Liver (tissue), 9 donors: ENCODE results near the gene MYO7A. TPM values are rescaled to one million over a fixed set of nuclear protein-coding genes. Genes with fewer than 3 reads are reported as not detected.

Source experiments
- DNase-seq: peaks from one replicate; pipeline ENCODE4 v3.0.0-alpha.2; 2017; ENCODE audit warnings: low spot score
- H3K27ac ChIP-seq, 2 donors: one replicate each; pipeline ENCODE4 v1.7.0; 2013; ENCODE audit warnings: inconsistent platforms in 2 of 2, low read length in 2 of 2, control low read depth in 1 of 2, low read depth in 1 of 2, mild to moderate bottlenecking in 1 of 2
- H3K27me3 ChIP-seq, 4 donors: one replicate each; pipeline versions ENCODE4 v1.6.1 to v1.7.0; 2013; ENCODE audit warnings: low read length in 3 of 4, inconsistent platforms in 1 of 4, mild to moderate bottlenecking in 1 of 4, moderate library complexity in 1 of 4; ENCODE audit not compliant: control insufficient read depth in 4 of 4, insufficient read depth in 4 of 4
- H3K36me3 ChIP-seq, 4 donors: one replicate each; pipeline versions ENCODE4 v1.6.1 to v1.7.0; 2013; ENCODE audit warnings: low read length in 3 of 4, mild to moderate bottlenecking in 3 of 4, low read depth in 1 of 4, moderate library complexity in 1 of 4; ENCODE audit not compliant: control insufficient read depth in 4 of 4, insufficient read depth in 3 of 4
- H3K4me1 ChIP-seq, 4 donors: one replicate each; pipeline versions ENCODE4 v1.6.1 to v1.7.0; 2013; ENCODE audit warnings: low read length in 3 of 4, mild to moderate bottlenecking in 3 of 4, moderate library complexity in 1 of 4; ENCODE audit not compliant: control insufficient read depth in 4 of 4, insufficient read depth in 4 of 4
- H3K4me3 ChIP-seq, 3 donors: one replicate each; pipeline versions ENCODE4 v1.6.1 to v1.7.0; 2013; ENCODE audit warnings: low read length in 3 of 3, control low read depth in 1 of 3, low read depth in 1 of 3, mild to moderate bottlenecking in 1 of 3
- H3K9ac ChIP-seq, 2 donors: one replicate each; pipeline ENCODE4 v1.7.0; 2013; ENCODE audit warnings: low read length in 2 of 2, mild to moderate bottlenecking in 2 of 2, moderate library complexity in 2 of 2, control low read depth in 1 of 2, low read depth in 1 of 2
- H3K9me3 ChIP-seq, 4 donors: one replicate each; pipeline versions ENCODE4 v1.6.1 to v1.7.0; 2013; ENCODE audit warnings: low read length in 3 of 4; ENCODE audit not compliant: control insufficient read depth in 4 of 4
- CTCF ChIP-seq: fragments of 150-350 bp; IDR thresholded peaks from 2 replicates; pipeline ENCODE4 v1.5.1; 2017; ENCODE audit warnings: improper control_type of control experiment, low read depth, low read length; ENCODE audit not compliant: missing input control
- EGR1 ChIP-seq, 2 donors: IDR thresholded peaks; 2 replicates each; pipeline ENCODE4 v1.6.1; 2016 to 2018; ENCODE audit warnings: antibody characterized with exemption in 2 of 2, low read depth in 2 of 2
- FOXA1 ChIP-seq: IDR thresholded peaks from 2 replicates; pipeline ENCODE4 v1.6.1; 2016; ENCODE audit warnings: antibody characterized with exemption
- FOXA2 ChIP-seq: IDR thresholded peaks from 2 replicates; pipeline ENCODE4 v1.6.1; 2016; ENCODE audit warnings: antibody characterized with exemption
- GABPA ChIP-seq, 2 donors: IDR thresholded peaks in 1 of 2; conservative IDR thresholded peaks in 1 of 2; 2 replicates each; pipeline ENCODE4 v1.6.1; 2016; ENCODE audit warnings: antibody characterized with exemption in 2 of 2, mild to moderate bottlenecking in 1 of 2, moderate library complexity in 1 of 2
- HNF4G ChIP-seq: IDR thresholded peaks from 2 replicates; pipeline ENCODE4 v1.6.1; 2016; ENCODE audit warnings: antibody characterized with exemption
- JUND ChIP-seq, 2 donors: IDR thresholded peaks; 2 replicates each; pipeline ENCODE4 v1.6.1; 2016; ENCODE audit warnings: antibody characterized with exemption in 2 of 2
- RAD21 ChIP-seq, 2 donors: IDR thresholded peaks; 2 replicates each; pipeline ENCODE4 v1.6.1; 2016; ENCODE audit warnings: antibody characterized with exemption in 2 of 2, mild to moderate bottlenecking in 2 of 2
- RXRA ChIP-seq, 2 donors: IDR thresholded peaks; 2 replicates each; pipeline ENCODE4 v1.6.1; 2017 to 2018; ENCODE audit warnings: antibody characterized with exemption in 2 of 2, mild to moderate bottlenecking in 1 of 2
- SP1 ChIP-seq: IDR thresholded peaks from 2 replicates; pipeline ENCODE4 v1.6.1; 2018; ENCODE audit warnings: antibody characterized with exemption, mild to moderate bottlenecking
- WGBS: extraction: QIAGEN DNeasy Blood & Tissue Kit; methylation state at CpG from one replicate; pipeline ENCODE4 v1.1.7; 2013; 5-methylcytosine and 5-hydroxymethylcytosine counted together
- polyA plus RNA-seq, 2 donors: library from polyadenylated mRNA; stranded (reverse) in 1 of 2; unstranded in 1 of 2; fragments of 200-250 nt in 1 of 2; fragments of >200 nt in 1 of 2; fragmentation: Nextera tagmentation in 1 of 2; extraction: Ambion mirVana in 1 of 2; gene quantifications; one replicate each; pipeline versions ENCODE4 v1.2.1 to v1.2.3, GENCODE V29; 2013 to 2015
- total RNA-seq, 2 donors: library from RNA; depleted of rRNA; stranded (reverse); fragments of >200 nt; gene quantifications; one replicate each; pipeline ENCODE4 v1.2.3, GENCODE V29; 2014
- TF ChIP-seq, protein P1 (sequence below): IDR thresholded peaks from 2 replicates; pipeline ENCODE4 v1.6.1; 2016; ENCODE audit warnings: antibody characterized with exemption
- TF ChIP-seq, protein P2 (sequence below): IDR thresholded peaks from 2 replicates; pipeline ENCODE4 v1.6.1; 2016; ENCODE audit warnings: antibody characterized with exemption
- TF ChIP-seq, protein P3 (sequence below): IDR thresholded peaks from 2 replicates; pipeline ENCODE4 v1.6.1; 2016; ENCODE audit warnings: antibody characterized with exemption, mild to moderate bottlenecking
- donor health status: healthy.
- donor health status: healthy.
- donor health status: healthy.
- donor health status: healthy.
- donor health status: healthy.

Gene MYO7A
- total and polyA plus RNA-seq, 4 donors, result 7.3 to 33.6 (median 11.3) TPM

DNA sequence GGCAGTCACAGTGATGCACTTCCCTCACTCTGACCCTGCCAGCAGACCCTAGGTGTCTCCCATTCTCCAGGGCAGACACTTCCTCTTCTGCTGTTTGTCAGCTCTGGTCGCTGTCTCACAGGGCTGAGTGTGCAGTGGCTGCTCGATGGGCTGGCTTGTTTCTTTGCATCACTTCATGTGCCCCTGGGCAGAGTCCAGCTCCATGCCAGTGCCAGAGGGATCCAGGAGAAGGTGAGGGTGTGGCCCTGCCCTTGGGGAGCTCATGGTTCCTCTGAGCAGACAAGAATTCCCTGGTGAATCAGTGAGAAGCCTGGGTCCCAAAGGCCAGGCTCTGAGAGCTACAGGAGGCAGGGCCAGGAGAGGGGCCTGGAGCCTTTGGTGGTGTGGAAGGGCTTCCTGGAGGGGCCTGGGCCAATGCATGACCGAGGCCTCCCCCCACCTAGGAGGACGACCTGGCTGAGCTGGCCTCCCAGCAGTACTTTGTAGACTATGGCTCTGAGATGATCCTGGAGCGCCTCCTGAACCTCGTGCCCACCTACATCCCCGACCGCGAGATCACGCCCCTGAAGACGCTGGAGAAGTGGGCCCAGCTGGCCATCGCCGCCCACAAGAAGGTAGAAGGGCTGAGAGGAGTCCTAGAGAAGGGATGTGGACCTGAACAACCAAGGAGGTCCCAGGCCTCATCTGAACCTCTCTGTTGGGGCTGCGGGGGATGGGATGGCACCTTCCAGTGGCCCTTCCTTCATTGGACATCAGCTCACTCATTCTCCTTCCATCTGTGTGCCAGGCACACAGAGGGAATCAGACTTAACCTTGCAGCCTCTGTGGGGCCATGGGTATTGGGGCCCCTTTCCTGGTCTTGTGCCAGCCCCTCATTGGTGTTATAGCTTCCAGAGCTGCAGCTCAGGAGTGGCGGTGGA is 66.1 kb downstream of the MYO7A start:
- Histone ChIP-seq H3K36me3 (peaks cover 0 to 34% (median 16%) of the 10 kb centered on the region in 4 donors), H3K9me3 (no peaks in the 10 kb centered on the region), H3K4me1 (no peaks in the 10 kb centered on the region), H3K9ac (no peak overlapping the region), H3K27ac (no peak overlapping the region), H3K4me3 (no peak overlapping the region), H3K27me3 (no peaks in the 10 kb centered on the region)
- TF ChIP-seq EGR1 (IDR thresholded peaks at IDR 0.05; ENCODE audit: low read depth in 2 of 2), result no peak
- no peak for TF ChIP-seq HNF4G
- no peak for TF ChIP-seq JUND (IDR thresholded peaks at IDR 0.05)
- no peak for TF ChIP-seq RXRA (IDR thresholded peaks at IDR 0.05)
- no peak for TF ChIP-seq FOXA2
- TF ChIP-seq, protein P1, sequence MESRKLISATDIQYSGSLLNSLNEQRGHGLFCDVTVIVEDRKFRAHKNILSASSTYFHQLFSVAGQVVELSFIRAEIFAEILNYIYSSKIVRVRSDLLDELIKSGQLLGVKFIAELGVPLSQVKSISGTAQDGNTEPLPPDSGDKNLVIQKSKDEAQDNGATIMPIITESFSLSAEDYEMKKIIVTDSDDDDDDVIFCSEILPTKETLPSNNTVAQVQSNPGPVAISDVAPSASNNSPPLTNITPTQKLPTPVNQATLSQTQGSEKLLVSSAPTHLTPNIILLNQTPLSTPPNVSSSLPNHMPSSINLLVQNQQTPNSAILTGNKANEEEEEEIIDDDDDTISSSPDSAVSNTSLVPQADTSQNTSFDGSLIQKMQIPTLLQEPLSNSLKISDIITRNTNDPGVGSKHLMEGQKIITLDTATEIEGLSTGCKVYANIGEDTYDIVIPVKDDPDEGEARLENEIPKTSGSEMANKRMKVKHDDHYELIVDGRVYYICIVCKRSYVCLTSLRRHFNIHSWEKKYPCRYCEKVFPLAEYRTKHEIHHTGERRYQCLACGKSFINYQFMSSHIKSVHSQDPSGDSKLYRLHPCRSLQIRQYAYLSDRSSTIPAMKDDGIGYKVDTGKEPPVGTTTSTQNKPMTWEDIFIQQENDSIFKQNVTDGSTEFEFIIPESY, result no peak
- TF ChIP-seq, protein P2, sequence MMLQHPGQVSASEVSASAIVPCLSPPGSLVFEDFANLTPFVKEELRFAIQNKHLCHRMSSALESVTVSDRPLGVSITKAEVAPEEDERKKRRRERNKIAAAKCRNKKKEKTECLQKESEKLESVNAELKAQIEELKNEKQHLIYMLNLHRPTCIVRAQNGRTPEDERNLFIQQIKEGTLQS, result no peak
- TF ChIP-seq SP1, result no peak
- no peak for DNase-seq
- 94% methylated on average over 15 of the region's 15 CpGs for whole genome bisulfite sequencing

DNA sequence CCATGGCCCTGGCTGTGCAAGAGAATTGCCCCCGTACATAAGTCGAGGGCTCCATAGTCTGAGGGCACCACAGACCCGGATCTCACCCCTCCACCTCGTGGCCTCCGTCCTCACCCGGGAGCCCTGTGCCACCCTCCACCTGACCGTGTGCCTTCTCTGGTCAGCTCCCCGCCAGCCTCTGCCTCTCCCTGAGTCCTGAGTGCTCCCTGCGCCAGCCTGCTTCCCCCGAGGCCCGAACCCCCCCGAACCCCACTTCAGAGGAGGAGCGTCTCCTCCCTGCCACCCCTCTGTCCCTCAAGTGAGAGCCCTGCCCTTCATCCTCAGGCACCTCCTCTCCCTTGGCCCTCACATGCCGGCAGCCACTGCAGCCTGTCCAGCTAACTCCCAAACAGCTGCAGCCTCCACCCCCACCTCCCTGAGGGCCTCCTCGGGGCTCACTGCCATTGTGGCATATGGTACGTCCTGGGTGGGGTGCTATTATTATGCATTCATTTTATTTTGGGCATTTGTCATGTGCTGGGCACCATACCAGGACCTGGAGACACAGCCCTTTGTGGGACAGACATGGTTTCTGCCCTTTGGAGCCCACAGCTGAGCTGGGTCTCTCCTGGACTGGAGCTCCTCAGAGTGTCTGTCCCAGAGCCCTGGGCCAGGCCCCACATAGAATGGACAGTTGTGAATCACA is 67.2 kb downstream of the MYO7A start:
- Histone ChIP-seq H3K4me1 (no peaks in the 10 kb centered on the region), H3K27ac (no peak overlapping the region), H3K36me3 (peaks cover 0 to 39% (median 18%) of the 10 kb centered on the region in 4 donors), H3K27me3 (no peaks in the 10 kb centered on the region), H3K4me3 (no peak overlapping the region), H3K9ac (no peak overlapping the region), H3K9me3 (no peaks in the 10 kb centered on the region)
- no peak for DNase-seq
- 80% methylated on average over 16 of the region's 16 CpGs for WGBS
- no peak for TF ChIP-seq FOXA2
- no peak for TF ChIP-seq SP1
- no peak for TF ChIP-seq EGR1 (IDR thresholded peaks at IDR 0.05; ENCODE audit: low read depth in 2 of 2)
- TF ChIP-seq RAD21 (IDR thresholded peaks at IDR 0.05), result no peak
- TF ChIP-seq, protein P3, sequence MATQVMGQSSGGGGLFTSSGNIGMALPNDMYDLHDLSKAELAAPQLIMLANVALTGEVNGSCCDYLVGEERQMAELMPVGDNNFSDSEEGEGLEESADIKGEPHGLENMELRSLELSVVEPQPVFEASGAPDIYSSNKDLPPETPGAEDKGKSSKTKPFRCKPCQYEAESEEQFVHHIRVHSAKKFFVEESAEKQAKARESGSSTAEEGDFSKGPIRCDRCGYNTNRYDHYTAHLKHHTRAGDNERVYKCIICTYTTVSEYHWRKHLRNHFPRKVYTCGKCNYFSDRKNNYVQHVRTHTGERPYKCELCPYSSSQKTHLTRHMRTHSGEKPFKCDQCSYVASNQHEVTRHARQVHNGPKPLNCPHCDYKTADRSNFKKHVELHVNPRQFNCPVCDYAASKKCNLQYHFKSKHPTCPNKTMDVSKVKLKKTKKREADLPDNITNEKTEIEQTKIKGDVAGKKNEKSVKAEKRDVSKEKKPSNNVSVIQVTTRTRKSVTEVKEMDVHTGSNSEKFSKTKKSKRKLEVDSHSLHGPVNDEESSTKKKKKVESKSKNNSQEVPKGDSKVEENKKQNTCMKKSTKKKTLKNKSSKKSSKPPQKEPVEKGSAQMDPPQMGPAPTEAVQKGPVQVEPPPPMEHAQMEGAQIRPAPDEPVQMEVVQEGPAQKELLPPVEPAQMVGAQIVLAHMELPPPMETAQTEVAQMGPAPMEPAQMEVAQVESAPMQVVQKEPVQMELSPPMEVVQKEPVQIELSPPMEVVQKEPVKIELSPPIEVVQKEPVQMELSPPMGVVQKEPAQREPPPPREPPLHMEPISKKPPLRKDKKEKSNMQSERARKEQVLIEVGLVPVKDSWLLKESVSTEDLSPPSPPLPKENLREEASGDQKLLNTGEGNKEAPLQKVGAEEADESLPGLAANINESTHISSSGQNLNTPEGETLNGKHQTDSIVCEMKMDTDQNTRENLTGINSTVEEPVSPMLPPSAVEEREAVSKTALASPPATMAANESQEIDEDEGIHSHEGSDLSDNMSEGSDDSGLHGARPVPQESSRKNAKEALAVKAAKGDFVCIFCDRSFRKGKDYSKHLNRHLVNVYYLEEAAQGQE, result no peak
- TF ChIP-seq CTCF, result no peak
- TF ChIP-seq FOXA1, result no peak
- TF ChIP-seq GABPA (IDR thresholded peaks at IDR 0.05 in 1 of 2, conservative IDR thresholded peaks at IDR 0.05 in 1 of 2), result no peak
- TF ChIP-seq, protein P2, result no peak
